Measurements from ENCODE around the gene EP400.

EP400 gene

DNA sequence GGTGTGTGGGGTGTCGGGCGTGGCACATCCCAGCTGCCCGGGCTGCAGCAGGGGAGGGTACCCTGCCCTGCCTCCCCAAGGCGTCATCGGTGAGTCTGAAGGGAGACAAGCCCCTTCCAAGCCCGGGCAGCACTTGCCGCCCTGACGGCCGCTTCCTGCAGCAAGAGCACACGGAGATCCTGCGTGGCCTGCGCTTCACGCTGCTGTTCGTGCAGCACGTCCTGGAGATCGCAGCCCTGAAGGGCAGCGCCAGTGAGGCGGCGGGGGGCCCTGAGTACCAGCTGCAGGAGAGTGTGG is 30.7 kb upstream of the EP400 start:
- no peak for DNase-seq
- H3K9me3 ChIP-seq (ENCODE audit: severe bottlenecking), result no peaks in the 10 kb centered on the region
- no peak overlapping the region for H3K4me3 ChIP-seq (ENCODE audit: low read depth, low read length)
- TF ChIP-seq, protein P1, sequence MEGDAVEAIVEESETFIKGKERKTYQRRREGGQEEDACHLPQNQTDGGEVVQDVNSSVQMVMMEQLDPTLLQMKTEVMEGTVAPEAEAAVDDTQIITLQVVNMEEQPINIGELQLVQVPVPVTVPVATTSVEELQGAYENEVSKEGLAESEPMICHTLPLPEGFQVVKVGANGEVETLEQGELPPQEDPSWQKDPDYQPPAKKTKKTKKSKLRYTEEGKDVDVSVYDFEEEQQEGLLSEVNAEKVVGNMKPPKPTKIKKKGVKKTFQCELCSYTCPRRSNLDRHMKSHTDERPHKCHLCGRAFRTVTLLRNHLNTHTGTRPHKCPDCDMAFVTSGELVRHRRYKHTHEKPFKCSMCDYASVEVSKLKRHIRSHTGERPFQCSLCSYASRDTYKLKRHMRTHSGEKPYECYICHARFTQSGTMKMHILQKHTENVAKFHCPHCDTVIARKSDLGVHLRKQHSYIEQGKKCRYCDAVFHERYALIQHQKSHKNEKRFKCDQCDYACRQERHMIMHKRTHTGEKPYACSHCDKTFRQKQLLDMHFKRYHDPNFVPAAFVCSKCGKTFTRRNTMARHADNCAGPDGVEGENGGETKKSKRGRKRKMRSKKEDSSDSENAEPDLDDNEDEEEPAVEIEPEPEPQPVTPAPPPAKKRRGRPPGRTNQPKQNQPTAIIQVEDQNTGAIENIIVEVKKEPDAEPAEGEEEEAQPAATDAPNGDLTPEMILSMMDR (IDR thresholded peaks at IDR 0.05; ENCODE audit: low read depth, low read length), result no peak
- H3K27me3 ChIP-seq (ENCODE audit: insufficient read depth, low read depth, severe bottlenecking), result no peaks in the 10 kb centered on the region
- peaks cover 82% of the 10 kb centered on the region for H3K36me3 ChIP-seq
- H3K27ac ChIP-seq, result no peak overlapping the region

DNA sequence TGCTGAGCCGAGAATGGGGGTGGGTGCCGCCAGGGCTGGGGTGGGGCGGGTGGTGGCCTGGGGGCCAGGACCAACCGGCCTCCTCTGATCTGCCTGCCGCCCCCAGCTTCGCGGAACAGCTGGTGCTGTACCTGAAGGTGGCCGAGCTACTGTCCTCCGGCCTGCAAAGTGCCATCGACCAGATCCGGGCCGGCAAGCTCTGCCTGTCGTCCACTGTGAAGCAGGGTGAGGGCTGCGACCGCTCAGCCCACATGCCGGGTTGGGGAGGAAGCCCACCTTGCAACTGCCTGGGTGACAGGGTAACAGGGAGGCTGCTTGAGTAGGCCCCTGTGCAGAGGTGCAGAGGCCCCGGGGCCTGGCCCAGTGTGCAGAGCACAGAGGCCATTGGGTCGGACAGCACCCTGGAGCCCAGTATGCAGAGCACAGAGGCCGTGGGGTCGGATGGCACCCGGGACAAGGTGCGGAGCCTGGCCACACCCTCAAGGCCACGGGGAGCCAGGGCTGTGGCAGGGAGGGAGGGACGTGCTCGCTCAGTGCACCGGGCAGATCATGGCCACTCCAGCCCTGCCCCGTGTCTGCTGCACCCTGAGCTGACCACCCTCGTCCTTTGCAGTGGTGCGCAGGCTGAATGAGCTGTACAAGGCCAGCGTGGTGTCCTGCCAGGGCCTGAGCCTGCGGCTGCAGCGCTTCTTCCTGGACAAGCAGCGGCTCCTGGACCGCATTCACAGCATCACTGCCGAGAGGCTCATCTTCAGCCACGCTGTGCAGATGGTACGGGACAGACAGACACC is 30.2 kb upstream of the EP400 start:
- H3K27ac ChIP-seq, result no peak overlapping the region
- H3K27me3 ChIP-seq (ENCODE audit: insufficient read depth, low read depth, severe bottlenecking), result no peaks in the 10 kb centered on the region
- H3K36me3 ChIP-seq, result peaks cover 77% of the 10 kb centered on the region
- no peak for DNase-seq
- H3K9me3 ChIP-seq (ENCODE audit: severe bottlenecking), result no peaks in the 10 kb centered on the region
- TF ChIP-seq, protein P1 (IDR thresholded peaks at IDR 0.05; ENCODE audit: low read depth, low read length), result no peak
- H3K4me3 ChIP-seq (ENCODE audit: low read depth, low read length), result no peak overlapping the region

DNA sequence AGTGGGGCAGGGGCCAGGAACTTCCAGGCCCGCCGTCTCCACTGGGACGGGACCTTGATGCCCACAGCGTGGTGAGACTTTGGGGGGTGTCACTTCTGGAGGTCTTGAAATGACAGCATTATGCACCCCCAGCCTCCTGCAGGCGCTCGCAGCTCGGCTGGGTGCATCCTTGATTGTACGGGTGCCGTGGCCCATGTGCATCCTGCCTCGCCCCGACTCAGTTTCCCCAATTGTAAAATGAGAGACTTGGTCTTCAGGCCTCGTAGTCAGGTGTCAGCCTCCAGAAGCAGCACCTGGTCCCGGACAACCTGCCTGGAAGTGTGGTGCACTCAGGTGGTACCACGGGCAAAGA is 29.6 kb upstream of the EP400 start:
- TF ChIP-seq, protein P1 (IDR thresholded peaks at IDR 0.05; ENCODE audit: low read depth, low read length), result no peak
- no peak for DNase-seq
- no peak overlapping the region for H3K27ac ChIP-seq
- H3K4me3 ChIP-seq (ENCODE audit: low read depth, low read length), result no peak overlapping the region
- peaks cover 71% of the 10 kb centered on the region for H3K36me3 ChIP-seq
- H3K9me3 ChIP-seq (ENCODE audit: severe bottlenecking), result no peaks in the 10 kb centered on the region
- H3K27me3 ChIP-seq (ENCODE audit: insufficient read depth, low read depth, severe bottlenecking), result no peaks in the 10 kb centered on the region

DNA sequence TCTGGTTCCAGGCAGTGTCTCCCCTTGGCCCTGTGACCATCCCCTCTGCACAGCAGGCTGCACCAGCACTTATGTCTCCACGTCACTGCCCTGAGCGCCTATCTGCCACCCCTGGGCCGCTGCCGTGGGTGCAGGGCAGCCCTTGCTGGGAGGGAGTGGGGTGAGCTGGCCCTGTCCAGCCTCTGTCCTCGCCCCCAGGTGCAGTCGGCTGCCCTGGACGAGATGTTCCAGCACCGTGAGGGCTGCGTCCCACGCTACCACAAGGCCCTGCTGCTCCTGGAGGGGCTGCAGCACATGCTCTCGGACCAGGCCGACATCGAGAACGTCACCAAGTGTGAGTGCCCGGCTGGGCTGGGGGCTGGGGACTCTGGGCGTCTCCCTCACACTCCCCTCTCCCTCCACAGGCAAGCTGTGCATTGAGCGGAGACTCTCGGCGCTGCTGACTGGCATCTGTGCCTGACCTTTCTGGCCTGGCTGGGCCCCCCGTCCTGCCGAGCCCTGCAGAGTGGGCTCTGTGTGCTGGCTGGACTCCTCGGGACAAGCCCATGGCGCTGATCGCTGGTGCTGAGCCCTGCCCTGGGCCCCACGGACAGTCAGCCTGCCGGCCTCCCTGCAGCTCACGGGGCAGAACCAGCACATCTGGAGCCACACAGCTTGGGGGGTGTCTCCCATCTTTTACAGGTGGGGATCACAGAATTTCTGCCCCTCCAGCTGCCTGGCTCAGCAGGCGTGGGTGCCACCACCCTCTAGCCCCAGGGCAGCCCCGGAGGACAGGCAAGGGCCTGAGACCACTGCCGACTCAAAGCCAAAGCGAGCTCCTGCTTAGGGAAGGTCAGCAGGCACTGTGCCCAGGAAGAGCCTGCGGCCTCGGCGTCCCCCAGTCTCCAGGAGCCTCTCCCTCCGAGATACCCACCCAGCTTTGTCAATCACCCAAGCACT is 28.6 kb upstream of the EP400 start:
- DNase-seq, result no peak
- Histone ChIP-seq H3K27me3 (ENCODE audit: insufficient read depth, low read depth, severe bottlenecking) (no peaks in the 10 kb centered on the region), H3K9me3 (ENCODE audit: severe bottlenecking) (no peaks in the 10 kb centered on the region), H3K27ac (no peak overlapping the region), H3K36me3 (peaks cover 61% of the 10 kb centered on the region), H3K4me3 (ENCODE audit: low read depth, low read length) (no peak overlapping the region)
- TF ChIP-seq, protein P1 (IDR thresholded peaks at IDR 0.05; ENCODE audit: low read depth, low read length), result no peak

DNA sequence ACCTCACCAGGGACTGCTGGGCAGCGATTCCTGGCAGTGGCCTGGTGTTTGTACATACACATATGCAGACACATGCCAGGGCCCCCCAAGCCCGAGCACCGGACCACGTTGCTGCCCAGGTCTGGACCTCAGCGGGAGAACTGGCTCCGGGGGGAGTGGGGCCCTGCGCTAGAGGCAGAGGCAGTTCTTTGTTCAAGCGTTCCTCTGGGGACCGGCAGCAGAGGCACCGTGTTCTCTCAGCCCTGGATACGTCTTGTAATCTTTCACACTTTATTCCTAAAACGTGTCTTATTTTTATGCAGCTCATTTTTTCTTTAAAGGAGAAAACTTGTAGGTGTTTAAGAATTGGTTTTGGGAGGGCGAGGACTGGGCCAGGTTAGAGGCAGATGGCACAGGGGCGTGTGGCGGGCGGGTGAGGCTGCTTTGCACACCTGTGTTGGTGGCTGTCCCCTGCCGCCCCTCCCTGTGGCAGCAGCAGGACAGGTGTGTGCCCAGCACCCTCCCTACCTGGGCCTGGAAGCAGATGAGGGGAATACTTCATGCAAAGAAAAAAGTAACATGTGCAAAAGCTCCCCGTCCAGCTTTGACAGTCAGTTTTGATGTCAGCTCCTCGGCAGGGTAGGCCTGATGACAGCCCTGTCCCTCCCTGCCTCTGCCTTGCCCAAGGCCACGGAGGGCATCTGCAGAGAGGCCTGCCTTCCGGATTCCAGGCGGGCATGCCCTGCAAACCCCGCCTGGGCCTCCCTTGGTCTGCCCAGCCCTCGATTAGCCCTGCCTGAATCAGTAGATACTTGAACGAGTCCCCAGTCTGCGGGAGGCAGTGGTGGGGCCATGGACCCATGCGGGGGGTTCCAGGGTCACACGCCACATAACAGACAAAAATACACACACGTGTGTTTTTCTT is 27.6 kb upstream of the EP400 start:
- H3K36me3 ChIP-seq, result peaks cover 54% of the 10 kb centered on the region

More for the DNA sequence above, 27.6 kb upstream of the EP400 start:
- Histone ChIP-seq H3K9me3 (ENCODE audit: severe bottlenecking) (peaks cover 4% of the 10 kb centered on the region), H3K27ac (no peak overlapping the region), H3K27me3 (ENCODE audit: insufficient read depth, low read depth, severe bottlenecking) (no peaks in the 10 kb centered on the region), H3K4me3 (ENCODE audit: low read depth, low read length) (no peak overlapping the region)
- DNase-seq, result no peak
- TF ChIP-seq, protein P1 (IDR thresholded peaks at IDR 0.05; ENCODE audit: low read depth, low read length), result no peak
